Adrenal gland (tissue), 5 donors: ENCODE results near the gene WWP2.

Source experiments
- POLR2A ChIP-seq, 2 donors: fragments of 450-650 bp; IDR thresholded peaks; one replicate each; pipeline ENCODE4 v1.6.1; 2017; ENCODE audit warnings: antibody characterized with exemption in 2 of 2, mild to moderate bottlenecking in 2 of 2, moderate library complexity in 1 of 2
- TF ChIP-seq, protein P1 (sequence below), 6 experiments: fragments of 450-650 bp in 4 of 6; fragments of 200-600 bp in 2 of 6; sonication (generic) in 1 of 6; IDR thresholded peaks; 1 replicate in 5 of 6; 2 replicates in 1 of 6; pipeline versions ENCODE4 v1.5.1 to v1.8.0; 2016 to 2021; ENCODE audit warnings: antibody characterized with exemption in 6 of 6, mild to moderate bottlenecking in 2 of 6, moderate library complexity in 1 of 6
- donor health status: DM: no; HTN: no; CAD: no.

GRCh38 chr16:69771651-69771967 is 9.5 kb downstream of the WWP2 start:
- no peak for TF ChIP-seq POLR2A (IDR thresholded peaks at IDR 0.05)
- TF ChIP-seq, protein P1, sequence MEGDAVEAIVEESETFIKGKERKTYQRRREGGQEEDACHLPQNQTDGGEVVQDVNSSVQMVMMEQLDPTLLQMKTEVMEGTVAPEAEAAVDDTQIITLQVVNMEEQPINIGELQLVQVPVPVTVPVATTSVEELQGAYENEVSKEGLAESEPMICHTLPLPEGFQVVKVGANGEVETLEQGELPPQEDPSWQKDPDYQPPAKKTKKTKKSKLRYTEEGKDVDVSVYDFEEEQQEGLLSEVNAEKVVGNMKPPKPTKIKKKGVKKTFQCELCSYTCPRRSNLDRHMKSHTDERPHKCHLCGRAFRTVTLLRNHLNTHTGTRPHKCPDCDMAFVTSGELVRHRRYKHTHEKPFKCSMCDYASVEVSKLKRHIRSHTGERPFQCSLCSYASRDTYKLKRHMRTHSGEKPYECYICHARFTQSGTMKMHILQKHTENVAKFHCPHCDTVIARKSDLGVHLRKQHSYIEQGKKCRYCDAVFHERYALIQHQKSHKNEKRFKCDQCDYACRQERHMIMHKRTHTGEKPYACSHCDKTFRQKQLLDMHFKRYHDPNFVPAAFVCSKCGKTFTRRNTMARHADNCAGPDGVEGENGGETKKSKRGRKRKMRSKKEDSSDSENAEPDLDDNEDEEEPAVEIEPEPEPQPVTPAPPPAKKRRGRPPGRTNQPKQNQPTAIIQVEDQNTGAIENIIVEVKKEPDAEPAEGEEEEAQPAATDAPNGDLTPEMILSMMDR (IDR thresholded peaks at IDR 0.05): no peak
